IMR-90 (cell line): ENCODE results near the gene PSMA8. TPM values are rescaled to one million over a fixed set of nuclear protein-coding genes. Genes with fewer than 3 reads are reported as not detected.

ENCODE experiments used
- ATAC-seq: fragments of 200-7000 bp; cut with Tn5 transposase; 2 replicates; pipeline ENCODE4 v1.9.1; 2020; ENCODE audit warnings: low read depth, mild to moderate bottlenecking, moderate library complexity
- BruUV-seq: library from RNA; stranded (reverse); fragments of 400-500 nt; replicated peaks from 2 replicates; lab custom pipeline; 2021; lab: Mats Ljungman, UMichigan
- CTCF ChIA-PET: fragments of 300-600 bp; formaldehyde crosslinking; extraction: SDS; loops from one replicate; lab custom pipeline; 2021; ENCODE audit warnings: antibody characterized with exemption; lab: Yijun Ruan, JAX
- POLR2A ChIA-PET: fragments of 300-600 bp; sonication (Branson Sonifier 250); formaldehyde crosslinking; loops from one replicate; lab custom pipeline; 2022; ENCODE audit warnings: antibody characterized with exemption; ENCODE audit not compliant: unreplicated experiment; lab: Charles Lee
- DNase-seq: peaks from one replicate; pipeline ENCODE4 v3.0.0; 2013
- H2AFZ ChIP-seq: replicated peaks from 2 replicates; pipeline ENCODE3; 2013; ENCODE audit warnings: low read length, mild to moderate bottlenecking; ENCODE audit not compliant: poor library complexity
- H2AK5ac ChIP-seq: 2 replicates; pipeline ENCODE4 v1.6.1; 2013; ENCODE audit warnings: low read depth, low read length, inconsistent platforms
- H2AK9ac ChIP-seq: replicated peaks from 2 replicates; pipeline ENCODE3; 2013; ENCODE audit warnings: mild to moderate bottlenecking, low read depth, low read length, moderate library complexity; ENCODE audit not compliant: poor library complexity
- H2BK120ac ChIP-seq: 2 replicates; pipeline ENCODE4 v1.6.1; 2013; ENCODE audit warnings: low read depth, low read length, inconsistent platforms
- H2BK15ac ChIP-seq: 3 replicates; pipeline ENCODE4 v1.6.1; 2013; ENCODE audit warnings: low read depth, low read length, inconsistent platforms
- H2BK20ac ChIP-seq: 2 replicates; pipeline ENCODE4 v1.6.1; 2013; ENCODE audit warnings: low read depth, mild to moderate bottlenecking, inconsistent platforms, low read length, moderate library complexity
- H2BK5ac ChIP-seq: 2 replicates; pipeline ENCODE4 v1.6.1; 2013; ENCODE audit warnings: mild to moderate bottlenecking, low read depth, low read length, inconsistent platforms; ENCODE audit not compliant: poor library complexity, severe bottlenecking
- H3K14ac ChIP-seq: replicated peaks from 2 replicates; pipeline ENCODE4 v1.6.1; 2013; ENCODE audit warnings: low read depth, low read length, inconsistent platforms
- H3K18ac ChIP-seq: 2 replicates; pipeline ENCODE4 v1.6.1; 2013; ENCODE audit warnings: low read depth, low read length, control low read depth
- H3K23ac ChIP-seq: 2 replicates; pipeline ENCODE4 v1.6.1; 2013; ENCODE audit warnings: low read depth, low read length, inconsistent platforms
- H3K27ac ChIP-seq: 2 replicates; pipeline ENCODE4 v1.5.1; 2013; ENCODE audit warnings: mild to moderate bottlenecking, control low read depth, low read length; ENCODE audit not compliant: insufficient read depth
- H3K27me3 ChIP-seq: 2 replicates; pipeline ENCODE4 v1.6.1; 2013; ENCODE audit warnings: low read length; ENCODE audit not compliant: control insufficient read depth, insufficient read depth
- H3K36me3 ChIP-seq: 2 replicates; pipeline ENCODE4 v1.6.1; 2013; ENCODE audit warnings: low read length, mixed read lengths; ENCODE audit not compliant: control insufficient read depth, insufficient read depth
- H3K4ac ChIP-seq: 2 replicates; pipeline ENCODE4 v1.6.1; 2013; ENCODE audit warnings: low read depth, low read length, inconsistent platforms
- H3K4me1 ChIP-seq: 2 replicates; pipeline ENCODE4 v1.6.1; 2013; ENCODE audit warnings: low read length, mixed read lengths; ENCODE audit not compliant: control insufficient read depth, insufficient read depth
- H3K4me2 ChIP-seq: 2 replicates; pipeline ENCODE4 v1.6.1; 2013; ENCODE audit warnings: low read depth, mild to moderate bottlenecking, control low read depth, low read length, moderate library complexity
- H3K4me3 ChIP-seq: 2 replicates; pipeline ENCODE4 v1.5.1; 2013; ENCODE audit warnings: low read depth, mild to moderate bottlenecking, control low read depth, low read length, moderate library complexity; ENCODE audit not compliant: insufficient read depth
- H3K56ac ChIP-seq: 2 replicates; pipeline ENCODE4 v1.6.1; 2013; ENCODE audit warnings: low read length, inconsistent platforms; ENCODE audit not compliant: insufficient read depth; ENCODE audit errors: extremely low read depth
- H3K79me1 ChIP-seq, 2 experiments: 2 replicates each; pipeline ENCODE4 v1.6.1; 2013; ENCODE audit warnings: low read length in 2 of 2, inconsistent platforms in 1 of 2, low read depth in 1 of 2
- H3K9ac ChIP-seq: 2 replicates; pipeline ENCODE4 v1.6.1; 2013; ENCODE audit warnings: low read depth, low read length, control low read depth
- H3K9me1 ChIP-seq: 2 replicates; pipeline ENCODE4 v1.6.1; 2013; ENCODE audit warnings: low read length, inconsistent platforms; ENCODE audit not compliant: insufficient read depth
- H3K9me3 ChIP-seq: 2 replicates; pipeline ENCODE4 v1.6.1; 2013; ENCODE audit warnings: low read length; ENCODE audit not compliant: control insufficient read depth, insufficient read depth
- H4K20me1 ChIP-seq: 2 replicates; pipeline ENCODE4 v1.6.1; 2013; ENCODE audit warnings: low read length, inconsistent platforms; ENCODE audit not compliant: insufficient read depth
- H4K5ac ChIP-seq: 2 replicates; pipeline ENCODE4 v1.6.1; 2013; ENCODE audit warnings: mild to moderate bottlenecking, low read depth, low read length, control low read depth
- H4K8ac ChIP-seq, 2 experiments: 2 replicates each; pipeline ENCODE4 v1.6.1; 2013; ENCODE audit warnings: low read depth in 2 of 2, low read length in 2 of 2, control low read depth in 1 of 2, inconsistent platforms in 1 of 2
- H4K91ac ChIP-seq: 2 replicates; pipeline ENCODE4 v1.6.1; 2013; ENCODE audit warnings: low read depth, low read length, inconsistent platforms; ENCODE audit not compliant: insufficient read depth
- CHD1 ChIP-seq: IDR thresholded peaks from 2 replicates; pipeline ENCODE4 v1.6.1; 2012; ENCODE audit warnings: low read depth, low read length, improper control_type of control experiment
- NFE2L2 ChIP-seq: fragments of 150-350 bp; IDR thresholded peaks from 2 replicates; pipeline ENCODE4 v1.6.1; 2016; ENCODE audit warnings: low read depth, mild to moderate bottlenecking, low read length
- RAD21 ChIP-seq: IDR thresholded peaks from 2 replicates; pipeline ENCODE4 v1.6.1; 2012; ENCODE audit warnings: low read length, improper control_type of control experiment
- SMC3 ChIP-seq: fragments of 150-350 bp; IDR thresholded peaks from 2 replicates; pipeline ENCODE4 v1.6.1; 2016; ENCODE audit warnings: low read depth, mild to moderate bottlenecking, antibody characterized with exemption, low read length, moderate library complexity
- WGBS, 2 experiments: methylation state at CpG; one replicate each; pipeline versions ENCODE4 v1.1.5 to v1.1.7; 2013; ENCODE audit warnings: missing lambda C conversion rate in 2 of 2; ENCODE audit not compliant: insufficient read length in 1 of 2; ENCODE audit errors: extremely low coverage in 2 of 2; 5-methylcytosine and 5-hydroxymethylcytosine counted together
- dilution Hi-C: fragments of 300-500 bp; cut with HindIII; formaldehyde crosslinking; loops from one replicate; pipeline ENCODE4 v1.14.3; 2018; ENCODE audit warnings: low sequenced_read_pairs; ENCODE audit not compliant: unreplicated experiment
- in situ Hi-C: fragments of 300-500 bp; cut with MboI; formaldehyde crosslinking; loops from 3 replicates; pipeline ENCODE4 v1.14.3; 2019; ENCODE audit warnings: low sequenced_read_pairs, inconsistent platforms, mixed read lengths
- intact Hi-C: fragments of 100-400 bp; cut with micrococcal nuclease; formaldehyde crosslinking; loops from 2 replicates; pipeline ENCODE4 v1.10.0; 2022
- polyA plus RNA-seq, 3 experiments: library from polyadenylated mRNA; depleted of rRNA; stranded (reverse); fragments of >200 nt; gene quantifications; 2 replicates each; pipeline ENCODE4 v1.2.3, GENCODE V29; 2012; ENCODE audit warnings: low replicate concordance in 1 of 3
- total RNA-seq: library from RNA; depleted of rRNA; stranded (reverse); fragments of >200 nt; gene quantifications from 2 replicates; pipeline ENCODE4 v1.2.3, GENCODE V29; 2012
- TF ChIP-seq, protein P1 (sequence below): fragments of 150-350 bp; IDR thresholded peaks from 2 replicates; pipeline ENCODE4 v1.6.1; 2017; ENCODE audit warnings: mild to moderate bottlenecking, antibody characterized with exemption, low read length, low read depth

Gene PSMA8
- total and polyA plus RNA-seq, 2 of the 4 experiments (the other 2 are of a cell fraction) = not detected

GRCh38 chr18:26207937-26208336 lies 74.3 kb downstream of the PSMA8 start:
- ATAC-seq (no peak), DNase-seq (no peak)
- Histone ChIP-seq H3K4me3 (no peak overlapping the region), H2AFZ (no peak overlapping the region), H2BK5ac (no peak overlapping the region), H3K23ac (no peak overlapping the region), H2AK5ac (no peak overlapping the region), H3K9ac (no peak overlapping the region), H3K9me3 (no peaks in the 10 kb centered on the region), H2BK20ac (no peak overlapping the region), H2AK9ac (no peak overlapping the region), H4K5ac (no peak overlapping the region), H2BK120ac (no peak overlapping the region), H3K14ac (no peak overlapping the region), H3K4me1 (no peaks in the 10 kb centered on the region), H3K27me3 (no peaks in the 10 kb centered on the region; the same call in 1 of the 2 replicates), H3K56ac (no peak overlapping the region), H2BK15ac (no peak overlapping the region), H4K8ac (no peak overlapping the region), H4K91ac (no peak overlapping the region), H3K79me1 (no peaks in the 10 kb centered on the region), H3K27ac (no peak overlapping the region), H3K18ac (no peak overlapping the region), H3K4me2 (no peak overlapping the region), H4K20me1 (no peaks in the 10 kb centered on the region), H3K36me3 (no peaks in the 10 kb centered on the region), H3K9me1 (no peaks in the 10 kb centered on the region), H3K4ac (no peak overlapping the region)
- WGBS, 2 experiments = no CpG with 5 or more reads among the region's 3 CpGs
- intact Hi-C loops = no loop called here
- in situ Hi-C loops = no loop called here
- ChIA-PET CTCF (no interaction called here), POLR2A (no interaction called here)
- TF ChIP-seq CHD1 (no peak), SMC3 (no peak), RAD21 (no peak), NFE2L2 (no peak)
- TF ChIP-seq, protein P1, sequence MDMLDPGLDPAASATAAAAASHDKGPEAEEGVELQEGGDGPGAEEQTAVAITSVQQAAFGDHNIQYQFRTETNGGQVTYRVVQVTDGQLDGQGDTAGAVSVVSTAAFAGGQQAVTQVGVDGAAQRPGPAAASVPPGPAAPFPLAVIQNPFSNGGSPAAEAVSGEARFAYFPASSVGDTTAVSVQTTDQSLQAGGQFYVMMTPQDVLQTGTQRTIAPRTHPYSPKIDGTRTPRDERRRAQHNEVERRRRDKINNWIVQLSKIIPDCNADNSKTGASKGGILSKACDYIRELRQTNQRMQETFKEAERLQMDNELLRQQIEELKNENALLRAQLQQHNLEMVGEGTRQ = no peak
- no TSS peak for BruUV-seq
- dilution Hi-C loops = no loop called here
